SU-DHL-6 (cell line): Measurements from ENCODE around the gene KCTD14.

Experiments used
- EZH2phosphoT487 ChIP-seq: fragments of 200-600 bp; sonication (generic), shearing (Covaris generic); conservative IDR thresholded peaks from 2 replicates; pipeline ENCODE4 v1.6.1; 2018; ENCODE audit warnings: mild to moderate bottlenecking, antibody characterized with exemption, low read length, moderate library complexity, mixed read lengths
- TF ChIP-seq, protein P1 (sequence below): fragments of 200-600 bp; sonication (generic); IDR thresholded peaks from one replicate; pipeline ENCODE4 v1.5.1; 2017; ENCODE audit warnings: antibody characterized with exemption, mild to moderate bottlenecking, low read length, moderate library complexity; ENCODE audit not compliant: insufficient read depth, poor library complexity, severe bottlenecking

DNA sequence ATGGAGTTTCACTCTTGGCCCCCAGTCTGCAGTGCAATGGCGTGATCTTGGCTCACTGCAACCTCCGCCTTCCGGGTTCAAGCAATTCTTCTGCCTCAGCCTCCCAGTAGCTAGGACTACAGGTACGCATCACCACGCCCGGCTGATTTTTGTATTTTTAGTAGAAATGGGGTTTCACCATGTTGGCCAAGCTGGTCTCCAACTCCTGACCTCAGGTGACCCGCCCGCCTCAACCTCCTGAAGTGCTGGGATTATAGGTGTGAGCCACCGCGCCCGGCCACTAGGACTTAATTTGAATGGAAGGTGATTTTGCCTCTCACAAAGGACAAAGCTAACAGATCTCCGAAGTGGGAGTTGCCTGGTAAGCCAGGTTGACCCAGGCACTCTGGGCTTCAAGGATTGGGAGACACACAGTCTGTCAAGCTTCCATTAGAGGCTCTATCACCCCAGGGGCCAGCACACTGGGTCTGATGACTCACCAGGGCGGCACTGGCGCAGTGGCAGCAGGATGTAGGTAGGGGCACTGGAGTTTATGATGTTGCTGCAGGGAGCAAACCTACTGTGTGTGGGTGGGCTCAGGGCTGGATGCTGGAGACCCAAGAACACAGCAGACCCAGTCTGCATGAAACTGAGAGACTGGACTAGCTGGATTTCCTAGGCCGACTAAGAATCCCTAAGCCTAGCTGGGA lies 17.8 kb upstream of the KCTD14 start:
- TF ChIP-seq, protein P1, sequence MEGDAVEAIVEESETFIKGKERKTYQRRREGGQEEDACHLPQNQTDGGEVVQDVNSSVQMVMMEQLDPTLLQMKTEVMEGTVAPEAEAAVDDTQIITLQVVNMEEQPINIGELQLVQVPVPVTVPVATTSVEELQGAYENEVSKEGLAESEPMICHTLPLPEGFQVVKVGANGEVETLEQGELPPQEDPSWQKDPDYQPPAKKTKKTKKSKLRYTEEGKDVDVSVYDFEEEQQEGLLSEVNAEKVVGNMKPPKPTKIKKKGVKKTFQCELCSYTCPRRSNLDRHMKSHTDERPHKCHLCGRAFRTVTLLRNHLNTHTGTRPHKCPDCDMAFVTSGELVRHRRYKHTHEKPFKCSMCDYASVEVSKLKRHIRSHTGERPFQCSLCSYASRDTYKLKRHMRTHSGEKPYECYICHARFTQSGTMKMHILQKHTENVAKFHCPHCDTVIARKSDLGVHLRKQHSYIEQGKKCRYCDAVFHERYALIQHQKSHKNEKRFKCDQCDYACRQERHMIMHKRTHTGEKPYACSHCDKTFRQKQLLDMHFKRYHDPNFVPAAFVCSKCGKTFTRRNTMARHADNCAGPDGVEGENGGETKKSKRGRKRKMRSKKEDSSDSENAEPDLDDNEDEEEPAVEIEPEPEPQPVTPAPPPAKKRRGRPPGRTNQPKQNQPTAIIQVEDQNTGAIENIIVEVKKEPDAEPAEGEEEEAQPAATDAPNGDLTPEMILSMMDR, result no peak
- no peak for TF ChIP-seq EZH2phosphoT487
